Measurements from ENCODE around the gene CNIH3. TPM values are rescaled to one million over a fixed set of nuclear protein-coding genes. Genes with fewer than 3 reads are reported as not detected.
A peak's percentile ranks its signal among the peaks of the same experiment; 100 is the strongest.

CNIH3 gene
- total RNA-seq, 2 experiments from 2014 or later: 1.8 to 2.5 TPM

- H3K27me3 Mint-ChIP-seq: peaks cover 19% of the 10 kb centered on the region
- H3K4me3 ChIP-seq (ENCODE audit: low read length): no peak overlapping the region
- DNase-seq: no peak
- ChIA-PET POLR2A (interaction anchor here (1.0 kb wide), 1 partner anchor 11 kb away, joined by 3 read pairs; no protein-coding TSS in a partner anchor), CTCF (interaction anchor here (1.2 kb wide), 1 partner anchor 33 kb away, joined by 3 read pairs; no protein-coding TSS in a partner anchor)
- H3K9me3 ChIP-seq (ENCODE audit: control insufficient read depth in 1 of 2, insufficient read depth in 1 of 2, low read length in 2 of 2): peaks cover 0 to 12% of the 10 kb centered on the region in 2 experiments
- H3K36me3 Mint-ChIP-seq (ENCODE audit: low read depth): no peaks in the 10 kb centered on the region
- no peak overlapping the region for H3K27ac ChIP-seq (ENCODE audit: low read depth in 1 of 2, low read length in 2 of 2)
- H3K27ac Mint-ChIP-seq: no peak overlapping the region
- H3K4me3 Mint-ChIP-seq: no peak overlapping the region
- no peaks in the 10 kb centered on the region for H3K9me3 Mint-ChIP-seq
- H3K36me3 ChIP-seq (ENCODE audit: insufficient read depth, low read length): no peaks in the 10 kb centered on the region
- H3K27me3 ChIP-seq (ENCODE audit: control insufficient read depth in 1 of 2, insufficient read depth in 2 of 2, low read length in 2 of 2): peaks cover 21 to 22% of the 10 kb centered on the region in 2 experiments
- TF ChIP-seq, protein P1, sequence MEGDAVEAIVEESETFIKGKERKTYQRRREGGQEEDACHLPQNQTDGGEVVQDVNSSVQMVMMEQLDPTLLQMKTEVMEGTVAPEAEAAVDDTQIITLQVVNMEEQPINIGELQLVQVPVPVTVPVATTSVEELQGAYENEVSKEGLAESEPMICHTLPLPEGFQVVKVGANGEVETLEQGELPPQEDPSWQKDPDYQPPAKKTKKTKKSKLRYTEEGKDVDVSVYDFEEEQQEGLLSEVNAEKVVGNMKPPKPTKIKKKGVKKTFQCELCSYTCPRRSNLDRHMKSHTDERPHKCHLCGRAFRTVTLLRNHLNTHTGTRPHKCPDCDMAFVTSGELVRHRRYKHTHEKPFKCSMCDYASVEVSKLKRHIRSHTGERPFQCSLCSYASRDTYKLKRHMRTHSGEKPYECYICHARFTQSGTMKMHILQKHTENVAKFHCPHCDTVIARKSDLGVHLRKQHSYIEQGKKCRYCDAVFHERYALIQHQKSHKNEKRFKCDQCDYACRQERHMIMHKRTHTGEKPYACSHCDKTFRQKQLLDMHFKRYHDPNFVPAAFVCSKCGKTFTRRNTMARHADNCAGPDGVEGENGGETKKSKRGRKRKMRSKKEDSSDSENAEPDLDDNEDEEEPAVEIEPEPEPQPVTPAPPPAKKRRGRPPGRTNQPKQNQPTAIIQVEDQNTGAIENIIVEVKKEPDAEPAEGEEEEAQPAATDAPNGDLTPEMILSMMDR (IDR thresholded peaks at IDR 0.05): no peak
- peaks cover 19% of the 10 kb centered on the region for H3K4me1 ChIP-seq (ENCODE audit: insufficient read depth, low read length)
- no peak for ATAC-seq (ENCODE audit: poor library complexity)
- H3K4me1 Mint-ChIP-seq (ENCODE audit: low read depth): peaks cover 14% of the 10 kb centered on the region
- intact Hi-C loops (cut with DNase I, micrococcal nuclease): no loop called here
These were observed 3.9 kb upstream of the CNIH3 start for GRCh38 chr1:224612246-224612645.

GRCh38 chr1:224613486-224613885, 2.6 kb upstream of the CNIH3 start:
- Mint-ChIP-seq H3K27ac (no peak overlapping the region), H3K9me3 (no peaks in the 10 kb centered on the region), H3K4me3 (no peak overlapping the region), H3K36me3 (ENCODE audit: low read depth) (no peaks in the 10 kb centered on the region), H3K27me3 (peaks cover 31% of the 10 kb centered on the region), H3K4me1 (ENCODE audit: low read depth) (peaks cover 26% of the 10 kb centered on the region)
- ATAC-seq (ENCODE audit: poor library complexity): no peak
- intact Hi-C loops (cut with DNase I, micrococcal nuclease): no loop called here
- TF ChIP-seq, protein P1 (IDR thresholded peaks at IDR 0.05): no peak
- H3K4me3 ChIP-seq (ENCODE audit: low read length): no peak overlapping the region
- peaks cover 30% of the 10 kb centered on the region for H3K4me1 ChIP-seq (ENCODE audit: insufficient read depth, low read length)
- CTCF ChIA-PET: no interaction called here
- DNase-seq: no peak
- H3K36me3 ChIP-seq (ENCODE audit: insufficient read depth, low read length): no peaks in the 10 kb centered on the region
- peaks cover 33 to 35% of the 10 kb centered on the region in 2 experiments for H3K27me3 ChIP-seq (ENCODE audit: control insufficient read depth in 1 of 2, insufficient read depth in 2 of 2, low read length in 2 of 2)
- POLR2A ChIA-PET: interaction anchor here (0.6 kb wide), 1 partner anchor 199 kb away, joined by 3 read pairs; no protein-coding TSS in a partner anchor
- H3K27ac ChIP-seq (ENCODE audit: low read depth in 1 of 2, low read length in 2 of 2): no peak overlapping the region
- H3K9me3 ChIP-seq (ENCODE audit: control insufficient read depth in 1 of 2, insufficient read depth in 1 of 2, low read length in 2 of 2): peaks cover 0 to 18% of the 10 kb centered on the region in 2 experiments

DNA sequence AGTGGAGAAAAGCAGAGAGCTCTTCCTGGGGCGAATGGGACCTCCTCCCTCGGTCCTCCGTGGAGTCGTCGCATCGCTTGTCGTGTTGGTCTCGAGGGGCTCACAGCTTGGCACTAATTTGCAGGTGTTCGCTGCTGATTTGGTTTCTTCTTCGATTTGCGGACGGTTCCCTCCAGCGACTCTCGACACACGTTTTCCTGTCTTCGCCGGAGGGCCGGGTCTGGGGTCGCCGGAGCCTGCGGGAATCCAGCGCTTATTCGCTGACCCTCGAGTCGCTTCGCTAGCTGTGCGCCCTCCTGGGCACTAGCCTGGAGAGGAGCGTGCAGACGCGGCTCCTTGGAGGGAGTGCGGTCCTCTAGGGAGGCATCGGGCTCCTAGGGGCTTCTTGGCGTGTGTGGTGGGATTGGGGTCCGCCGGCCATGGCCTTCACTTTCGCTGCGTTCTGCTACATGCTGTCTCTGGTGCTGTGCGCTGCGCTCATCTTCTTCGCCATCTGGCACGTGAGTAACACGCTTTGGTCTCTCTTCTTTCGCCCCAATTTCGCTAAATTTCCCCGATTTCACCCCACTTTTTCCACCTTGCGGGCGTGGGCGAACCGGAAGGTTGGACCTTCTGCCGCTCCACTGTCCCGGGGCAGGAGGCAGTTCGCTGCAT, 766 bp downstream of the CNIH3 start:
- Histone ChIP-seq H3K36me3 (ENCODE audit: insufficient read depth, low read length) (no peaks in the 10 kb centered on the region), H3K9me3 (ENCODE audit: control insufficient read depth in 1 of 2, insufficient read depth in 1 of 2, low read length in 2 of 2) (peaks cover 0 to 18% of the 10 kb centered on the region in 2 experiments), H3K27me3 (ENCODE audit: control insufficient read depth in 1 of 2, insufficient read depth in 2 of 2, low read length in 2 of 2) (peaks cover 38 to 63% of the 10 kb centered on the region in 2 experiments), H3K4me3 (ENCODE audit: low read length) (peak overlapping the region; percentile 51), H3K27ac (ENCODE audit: low read depth in 1 of 2, low read length in 2 of 2) (no peak overlapping the region), H3K4me1 (ENCODE audit: insufficient read depth, low read length) (peaks cover 31% of the 10 kb centered on the region)
- CTCF ChIA-PET: no interaction called here
- ATAC-seq (ENCODE audit: poor library complexity): peak; percentile 41
- H3K36me3 Mint-ChIP-seq (ENCODE audit: low read depth): no peaks in the 10 kb centered on the region
- H3K4me3 Mint-ChIP-seq: peak overlapping the region; percentile 70
- intact Hi-C loops (cut with DNase I, micrococcal nuclease): no loop called here
- H3K27me3 Mint-ChIP-seq: peaks cover 61% of the 10 kb centered on the region
- TF ChIP-seq, protein P1 (IDR thresholded peaks at IDR 0.05): no peak
- DNase-seq: peak in 1 of 14 experiments; percentile 23
- POLR2A ChIA-PET: interaction anchor here (1.0 kb wide), 1 partner anchor 27 kb away, joined by 3 read pairs; no protein-coding TSS in a partner anchor
- H3K27ac Mint-ChIP-seq: no peak overlapping the region
- H3K9me3 Mint-ChIP-seq: peaks cover 6% of the 10 kb centered on the region
- H3K4me1 Mint-ChIP-seq (ENCODE audit: low read depth): peaks cover 40% of the 10 kb centered on the region
